ENCODE measurements around the gene HACL1.

DNA sequence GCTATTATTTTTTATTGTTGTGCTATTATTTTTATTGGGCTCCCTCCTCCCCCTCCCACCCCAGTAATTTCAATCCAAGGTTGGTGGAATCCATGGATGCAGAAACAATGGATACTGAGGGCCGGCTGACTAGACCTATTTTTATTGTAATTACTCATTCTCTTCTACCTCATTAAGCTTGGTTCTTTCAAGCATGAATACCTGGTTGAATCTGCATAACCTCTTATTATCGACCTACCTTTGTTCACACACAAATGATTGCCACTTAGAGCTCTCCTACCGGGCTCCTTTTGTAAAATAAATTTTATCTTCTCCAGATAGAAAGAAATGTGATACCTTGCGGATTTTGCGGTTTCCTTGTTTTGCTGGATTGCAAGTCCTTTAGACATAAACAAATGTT is 31.8 kb upstream of the HACL1 start:
- TF ChIP-seq CTCF (IDR thresholded peaks at IDR 0.05) (no peak), POLR2A (IDR thresholded peaks at IDR 0.05) (no peak), POLR2AphosphoS5 (IDR thresholded peaks at IDR 0.05; ENCODE audit: insufficient read depth in 1 of 2, low read depth in 1 of 2) (no peak)
